Mesendoderm (in vitro differentiated cells): ENCODE data around the gene AQP12A.
"Not testable (repeated sequence)": the region's sequence is repeated elsewhere in the genome, so short reads cannot be mapped to it uniquely, and the experiment has no call there.

Experiments used
- DNase-seq: peaks from one replicate; pipeline ENCODE4 v3.0.0; 2013
- H2AK5ac ChIP-seq: 2 replicates; pipeline ENCODE4 v1.6.1; 2013; ENCODE audit warnings: low read length, inconsistent platforms
- H2BK120ac ChIP-seq: 2 replicates; pipeline ENCODE4 v1.6.1; 2013; ENCODE audit warnings: low read depth, mild to moderate bottlenecking, low read length, moderate library complexity, mixed read lengths
- H2BK15ac ChIP-seq: replicated peaks from 2 replicates; pipeline ENCODE4 v1.6.1; 2013; ENCODE audit warnings: low read depth, mild to moderate bottlenecking, moderate library complexity
- H2BK5ac ChIP-seq: 2 replicates; pipeline ENCODE4 v1.6.1; 2013; ENCODE audit warnings: low read length, inconsistent platforms
- H3K18ac ChIP-seq: 2 replicates; pipeline ENCODE4 v1.6.1; 2013; ENCODE audit warnings: mild to moderate bottlenecking, low read length, mixed read lengths
- H3K23ac ChIP-seq: one replicate; pipeline ENCODE4 v1.6.1; 2013; ENCODE audit warnings: low read length
- H3K27ac ChIP-seq: 2 replicates; pipeline ENCODE4 v1.5.1; 2013; ENCODE audit warnings: low read depth, mild to moderate bottlenecking, inconsistent platforms, low read length, moderate library complexity
- H3K27me3 ChIP-seq: 2 replicates; pipeline ENCODE4 v1.6.1; 2013; ENCODE audit warnings: low read length, control low read depth, mild to moderate bottlenecking, inconsistent platforms; ENCODE audit not compliant: insufficient read depth, poor library complexity
- H3K36me3 ChIP-seq: 2 replicates; pipeline ENCODE4 v1.6.1; 2013; ENCODE audit warnings: low read length, inconsistent platforms; ENCODE audit not compliant: control insufficient read depth, insufficient read depth
- H3K4ac ChIP-seq: one replicate; pipeline ENCODE4 v1.6.1; 2013; ENCODE audit warnings: low read depth, mild to moderate bottlenecking, low read length, moderate library complexity
- H3K4me1 ChIP-seq: 2 replicates; pipeline ENCODE4 v1.6.1; 2013; ENCODE audit warnings: low read depth, low read length, inconsistent platforms; ENCODE audit not compliant: control insufficient read depth
- H3K4me2 ChIP-seq: 2 replicates; pipeline ENCODE4 v1.6.1; 2013; ENCODE audit warnings: low read length
- H3K4me3 ChIP-seq: 2 replicates; pipeline ENCODE4 v1.5.1; 2013; ENCODE audit warnings: mild to moderate bottlenecking, low read length
- H3K56ac ChIP-seq: one replicate; pipeline ENCODE4 v1.6.1; 2013; ENCODE audit warnings: low read length
- H3K79me1 ChIP-seq: 2 replicates; pipeline ENCODE4 v1.6.1; 2013; ENCODE audit warnings: low read length, inconsistent platforms
- H3K79me2 ChIP-seq: 2 replicates; pipeline ENCODE4 v1.6.1; 2013; ENCODE audit warnings: mild to moderate bottlenecking, low read length; ENCODE audit not compliant: control insufficient read depth, insufficient read depth
- H3K9ac ChIP-seq: 2 replicates; pipeline ENCODE4 v1.6.1; 2013; ENCODE audit warnings: low read length, inconsistent platforms
- H4K5ac ChIP-seq: one replicate; pipeline ENCODE4 v1.6.1; 2013; ENCODE audit warnings: low read length
- H4K8ac ChIP-seq: one replicate; pipeline ENCODE4 v1.6.1; 2013; ENCODE audit warnings: low read depth, mild to moderate bottlenecking, control low read depth, low read length, moderate library complexity
- WGBS: extraction: QIAGEN DNeasy Blood & Tissue Kit; methylation state at CpG from one replicate; pipeline ENCODE4 v1.1.7; 2013; ENCODE audit warnings: low lambda C conversion rate, missing lambda C conversion rate; ENCODE audit not compliant: insufficient coverage; ENCODE audit errors: extremely low coverage; 5-methylcytosine and 5-hydroxymethylcytosine counted together

Gene AQP12A

DNA sequence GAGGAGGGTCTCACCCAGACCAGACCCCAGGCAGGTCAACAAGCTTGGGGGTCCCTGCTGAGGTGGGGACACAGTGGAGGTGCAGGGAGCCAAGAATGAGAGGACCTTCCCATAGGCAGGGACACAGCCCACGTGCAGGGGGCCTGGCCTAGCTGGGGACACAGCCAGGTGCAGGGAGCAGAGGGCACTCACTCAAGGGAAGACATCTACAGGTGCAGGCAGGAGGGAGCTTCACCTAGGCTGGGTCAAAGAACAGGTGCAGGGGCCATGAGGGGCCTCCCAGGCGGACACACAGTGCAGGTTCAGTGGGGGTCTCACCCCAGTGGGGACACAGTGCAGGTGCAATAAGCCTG is 615 bp upstream of the AQP12A start:
- H3K4me3 ChIP-seq, H2BK5ac ChIP-seq, H3K23ac ChIP-seq, H4K8ac ChIP-seq, H3K4ac ChIP-seq, H2AK5ac ChIP-seq, H2BK15ac ChIP-seq, H4K5ac ChIP-seq, H3K9ac ChIP-seq, H3K18ac ChIP-seq, H3K27ac ChIP-seq, H3K4me1 ChIP-seq, H3K79me1 ChIP-seq, H3K4me2 ChIP-seq, H3K79me2 ChIP-seq, H3K56ac ChIP-seq, H2BK120ac ChIP-seq, H3K27me3 ChIP-seq, DNase-seq, H3K36me3 ChIP-seq: not testable (repeated sequence)
- no CpG with 5 or more reads among the region's 2 CpGs for WGBS

DNA sequence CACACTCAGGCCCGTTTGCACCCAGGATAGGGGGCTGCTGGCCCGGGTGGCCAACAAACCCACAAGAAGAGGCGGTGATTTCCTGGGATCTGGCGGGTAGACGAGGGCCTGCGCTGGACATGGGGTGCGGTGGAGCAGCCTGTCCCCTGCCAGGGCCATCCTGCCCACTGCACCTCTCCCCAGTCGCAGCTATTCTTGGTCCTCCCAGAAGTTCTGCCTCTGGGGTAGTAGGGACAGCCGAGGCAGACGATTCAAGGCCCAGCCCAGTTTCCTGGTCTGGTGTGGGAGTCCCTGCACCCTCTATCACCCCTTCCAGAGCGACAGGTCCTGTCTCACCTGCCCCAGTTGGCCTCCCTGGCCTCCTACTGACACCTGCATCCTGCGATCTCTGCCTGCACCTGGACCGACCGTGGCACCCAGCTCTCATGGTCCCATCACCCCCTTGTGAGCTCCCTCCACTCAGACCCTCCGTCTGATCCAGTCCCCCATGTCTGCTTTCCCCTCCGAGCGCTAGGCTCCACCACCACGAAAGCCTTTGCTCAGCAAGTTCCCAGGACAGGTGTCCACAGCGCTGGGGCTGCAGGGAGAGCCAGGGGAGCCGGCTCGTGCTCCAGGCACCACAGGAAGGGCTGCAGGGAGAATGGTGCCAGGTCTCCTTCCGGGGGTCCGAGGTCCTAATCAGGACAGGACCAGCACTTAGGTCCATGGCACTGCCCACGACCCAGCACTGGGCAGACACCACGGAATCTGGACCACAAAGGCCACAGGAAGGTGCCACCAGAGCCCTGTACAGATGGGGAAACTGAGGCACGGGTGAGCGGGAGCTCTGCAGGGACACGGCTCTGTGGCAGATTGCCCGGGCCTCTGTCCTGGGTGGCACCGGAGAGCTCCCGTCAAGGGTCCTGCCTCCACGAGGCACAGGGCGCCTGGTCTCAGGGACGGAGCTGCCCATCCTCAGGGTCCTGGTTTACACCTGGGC is 1.2 kb downstream of the AQP12A start:
- not testable (repeated sequence) for DNase-seq, H3K27me3 ChIP-seq, H3K4me1 ChIP-seq, H3K4me3 ChIP-seq, H3K4ac ChIP-seq, H3K4me2 ChIP-seq, H3K23ac ChIP-seq, H3K79me2 ChIP-seq, H4K8ac ChIP-seq, H2AK5ac ChIP-seq, H3K79me1 ChIP-seq, H3K56ac ChIP-seq, H3K36me3 ChIP-seq, H3K18ac ChIP-seq, H3K27ac ChIP-seq, H2BK120ac ChIP-seq, H3K9ac ChIP-seq, H2BK5ac ChIP-seq, H4K5ac ChIP-seq, H2BK15ac ChIP-seq
- no CpG with 5 or more reads among the region's 34 CpGs for WGBS

DNA sequence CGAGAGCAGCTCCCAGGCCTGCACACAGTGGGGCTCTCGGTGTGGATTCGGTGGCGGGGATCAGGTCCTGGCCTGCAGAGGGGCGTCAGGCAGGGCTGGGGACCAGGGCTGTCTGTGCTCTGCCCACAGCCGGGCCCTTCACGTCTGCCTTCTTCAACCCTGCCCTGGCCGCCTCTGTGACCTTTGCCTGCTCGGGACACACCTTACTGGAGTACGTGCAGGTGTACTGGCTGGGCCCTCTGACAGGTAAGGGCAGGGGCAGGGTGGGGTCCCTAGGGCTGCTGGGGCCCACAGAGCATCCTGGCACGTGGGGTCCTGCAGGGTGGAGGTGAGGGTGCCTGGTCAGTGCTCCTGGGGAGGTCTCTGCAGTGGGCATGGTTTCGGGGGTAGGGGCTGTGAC is 2.6 kb downstream of the AQP12A start:
- H3K56ac ChIP-seq, H3K4me2 ChIP-seq, H3K36me3 ChIP-seq, H2BK15ac ChIP-seq, H4K8ac ChIP-seq, H4K5ac ChIP-seq, H3K9ac ChIP-seq, H3K4me3 ChIP-seq, DNase-seq, H2BK5ac ChIP-seq, H3K4ac ChIP-seq, H3K27me3 ChIP-seq, H3K18ac ChIP-seq, H3K79me1 ChIP-seq, H3K27ac ChIP-seq, H2AK5ac ChIP-seq, H3K4me1 ChIP-seq, H3K79me2 ChIP-seq, H3K23ac ChIP-seq, H2BK120ac ChIP-seq: not testable (repeated sequence)
- WGBS, result no CpG with 5 or more reads among the region's 12 CpGs

DNA sequence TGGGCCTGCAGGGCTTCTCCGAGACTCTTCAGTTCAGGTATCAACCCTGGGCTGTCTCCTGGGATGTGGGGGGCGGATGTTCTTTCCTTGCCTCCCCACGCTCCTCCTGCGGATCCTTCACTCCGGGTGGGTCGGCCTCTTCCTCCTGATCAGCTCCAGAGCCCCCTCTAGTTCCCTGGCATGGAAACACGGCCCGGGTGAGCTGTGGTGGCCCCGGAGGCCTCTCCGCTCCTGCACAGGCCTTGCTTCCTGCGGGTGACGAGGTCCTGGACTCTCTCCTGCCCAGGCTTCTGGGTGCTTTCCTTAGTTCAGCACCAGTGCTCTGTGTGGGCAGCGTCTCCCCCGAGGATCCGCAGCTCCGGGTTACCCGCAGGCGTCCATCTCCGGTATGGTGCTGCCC is 3.9 kb downstream of the AQP12A start:
- H3K4me2 ChIP-seq, H3K18ac ChIP-seq, H2BK120ac ChIP-seq, H4K5ac ChIP-seq, H2AK5ac ChIP-seq, H3K23ac ChIP-seq, H2BK5ac ChIP-seq, H4K8ac ChIP-seq, H3K79me2 ChIP-seq, H3K56ac ChIP-seq, H2BK15ac ChIP-seq, H3K36me3 ChIP-seq, H3K27ac ChIP-seq, H3K9ac ChIP-seq, H3K4me1 ChIP-seq, H3K4ac ChIP-seq, H3K79me1 ChIP-seq, DNase-seq, H3K4me3 ChIP-seq, H3K27me3 ChIP-seq: not testable (repeated sequence)
- WGBS, result no CpG with 5 or more reads among the region's 19 CpGs

DNA sequence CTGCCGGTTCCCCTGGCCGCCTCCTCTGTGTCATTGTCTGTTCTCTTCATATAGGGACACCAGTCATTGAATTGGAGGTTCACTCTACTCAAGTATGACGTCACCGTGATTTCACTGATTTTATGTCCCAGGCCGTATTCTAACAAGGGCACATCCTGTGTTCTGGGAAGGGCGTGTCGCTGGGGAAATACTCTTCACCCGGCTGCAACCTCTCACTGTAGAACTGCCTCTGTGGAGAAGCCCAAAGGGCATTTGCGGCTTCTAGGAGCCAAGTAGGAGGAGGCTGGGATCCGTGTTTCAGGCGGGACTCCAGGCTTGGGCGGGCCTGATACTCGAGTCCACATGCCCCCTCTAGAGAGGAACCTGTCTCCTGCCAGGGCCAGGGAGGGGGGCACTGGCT is 4.8 kb downstream of the AQP12A start:
- H3K23ac ChIP-seq, H3K9ac ChIP-seq, H3K79me2 ChIP-seq, H3K79me1 ChIP-seq, H3K27ac ChIP-seq, H4K5ac ChIP-seq, H2BK120ac ChIP-seq, H4K8ac ChIP-seq, H3K4me2 ChIP-seq, H2AK5ac ChIP-seq, H3K36me3 ChIP-seq, H3K27me3 ChIP-seq, H3K4me1 ChIP-seq, H3K18ac ChIP-seq, H3K4ac ChIP-seq, H3K56ac ChIP-seq, H3K4me3 ChIP-seq, H2BK5ac ChIP-seq, DNase-seq, H2BK15ac ChIP-seq: not testable (repeated sequence)
- WGBS, result no CpG with 5 or more reads among the region's 13 CpGs
